ENCODE results near the gene COL25A1.

DNA sequence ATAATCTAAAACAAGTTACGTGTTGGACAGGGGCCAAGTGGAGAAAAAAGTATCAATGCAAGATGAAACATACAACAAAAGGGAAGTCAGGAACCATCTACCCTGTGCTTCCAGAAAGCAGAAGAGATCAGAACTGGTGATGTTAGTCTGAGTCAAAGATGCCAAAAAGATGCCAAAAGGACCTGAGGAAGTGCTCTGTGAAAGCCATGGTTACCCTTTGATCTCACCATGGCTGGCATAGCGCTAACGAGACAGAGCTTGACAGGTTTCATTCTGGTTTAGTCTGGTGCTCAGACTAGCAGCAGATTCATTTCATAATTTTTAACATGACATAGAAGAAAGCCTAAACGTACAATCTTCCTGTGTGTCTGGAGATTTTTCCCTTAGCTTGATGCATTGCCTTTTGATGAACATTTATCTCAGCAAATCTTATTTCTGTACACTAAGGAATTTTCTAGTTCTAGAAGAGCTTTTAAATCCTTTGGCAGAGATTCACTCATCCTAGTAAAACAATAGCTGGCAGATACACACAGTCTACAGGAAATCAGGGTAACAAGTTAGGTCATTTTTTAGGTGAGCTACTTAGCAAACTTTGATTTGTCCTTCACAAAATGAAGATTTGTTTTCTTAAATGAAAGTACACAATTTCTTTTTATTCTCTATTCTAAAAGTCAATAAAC is 87.7 kb downstream of the COL25A1 start:
- TF ChIP-seq, protein P1, sequence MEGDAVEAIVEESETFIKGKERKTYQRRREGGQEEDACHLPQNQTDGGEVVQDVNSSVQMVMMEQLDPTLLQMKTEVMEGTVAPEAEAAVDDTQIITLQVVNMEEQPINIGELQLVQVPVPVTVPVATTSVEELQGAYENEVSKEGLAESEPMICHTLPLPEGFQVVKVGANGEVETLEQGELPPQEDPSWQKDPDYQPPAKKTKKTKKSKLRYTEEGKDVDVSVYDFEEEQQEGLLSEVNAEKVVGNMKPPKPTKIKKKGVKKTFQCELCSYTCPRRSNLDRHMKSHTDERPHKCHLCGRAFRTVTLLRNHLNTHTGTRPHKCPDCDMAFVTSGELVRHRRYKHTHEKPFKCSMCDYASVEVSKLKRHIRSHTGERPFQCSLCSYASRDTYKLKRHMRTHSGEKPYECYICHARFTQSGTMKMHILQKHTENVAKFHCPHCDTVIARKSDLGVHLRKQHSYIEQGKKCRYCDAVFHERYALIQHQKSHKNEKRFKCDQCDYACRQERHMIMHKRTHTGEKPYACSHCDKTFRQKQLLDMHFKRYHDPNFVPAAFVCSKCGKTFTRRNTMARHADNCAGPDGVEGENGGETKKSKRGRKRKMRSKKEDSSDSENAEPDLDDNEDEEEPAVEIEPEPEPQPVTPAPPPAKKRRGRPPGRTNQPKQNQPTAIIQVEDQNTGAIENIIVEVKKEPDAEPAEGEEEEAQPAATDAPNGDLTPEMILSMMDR (IDR thresholded peaks at IDR 0.05; ENCODE audit: low read depth, low read length), result no peak
- no peak for TF ChIP-seq EZH2phosphoT487 (IDR thresholded peaks at IDR 0.05; ENCODE audit: low read depth)
